ENCODE data around the gene FOLR1. TPM values are rescaled to one million over a fixed set of nuclear protein-coding genes. Genes with fewer than 3 reads are reported as not detected.

Gene FOLR1
- total and polyA plus RNA-seq, 10 of the 15 experiments (the other 5 are each of a cell fraction or from before 2014, with no cell fraction given), result not detected

DNA sequence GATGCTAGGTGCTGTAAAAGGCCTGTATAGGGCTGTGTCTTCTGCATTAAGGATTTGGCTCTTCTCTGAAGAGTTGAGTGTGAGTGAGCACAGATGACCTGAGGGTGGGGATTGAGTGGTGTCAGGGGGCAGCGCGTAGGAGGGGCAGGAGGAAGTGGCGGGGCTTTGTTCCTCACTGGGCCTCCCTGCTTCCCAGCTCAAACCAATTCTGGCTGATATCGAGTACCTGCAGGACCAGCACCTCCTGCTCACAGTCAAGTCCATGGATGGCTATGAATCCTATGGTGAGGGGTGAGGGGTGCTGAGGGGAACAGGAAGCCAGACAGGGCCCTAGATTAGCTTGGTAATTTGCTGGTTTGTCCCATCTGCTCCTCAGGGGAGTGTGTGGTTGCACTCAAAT is 43.0 kb downstream of the FOLR1 start:
- no TSS peak for BruUV-seq (replicated peaks)
- Histone ChIP-seq H3K79me2 (ENCODE audit: control insufficient read depth, insufficient read depth, low read length) (no peaks in the 10 kb centered on the region), H3K27ac (ENCODE audit: control insufficient read depth, insufficient read depth) (no peak overlapping the region), H3K4me1 (ENCODE audit: control insufficient read depth, insufficient read depth, low read length) (peaks cover 4% of the 10 kb centered on the region), H3K9ac (ENCODE audit: control insufficient read depth, insufficient read depth, low read length) (no peak overlapping the region), H2AFZ (ENCODE audit: control insufficient read depth, low read depth, low read length) (no peak overlapping the region), H3K27me3 (replicated peaks in 1 of 2; ENCODE audit: control insufficient read depth in 2 of 2, insufficient read depth in 2 of 2, low read length in 1 of 2) (peaks cover 0 to 4% of the 10 kb centered on the region in 2 experiments; a peak in 2 of 4 replicates), H3K4me3 (no peak overlapping the region), H3K9me3 (replicated peaks; ENCODE audit: control insufficient read depth, insufficient read depth, low read length) (no peaks in the 10 kb centered on the region), H4K20me1 (ENCODE audit: control insufficient read depth, insufficient read depth) (no peaks in the 10 kb centered on the region; the same call in 1 of the 2 replicates), H3K36me3 (ENCODE audit: control insufficient read depth in 2 of 2, insufficient read depth in 2 of 2, low read length in 1 of 2) (peaks cover 15 to 25% of the 10 kb centered on the region in 2 experiments; a peak in 3 of 4 replicates), H3K4me2 (ENCODE audit: control insufficient read depth, insufficient read depth) (no peak overlapping the region)
- intact Hi-C loops (cut with micrococcal nuclease; ENCODE audit: unreplicated experiment) (loop anchor here (5.0 kb wide), 1 partner anchor 177 kb away; no protein-coding TSS in a partner anchor), in situ Hi-C loops (cut with MboI) (no loop called here)
- RAD21 ChIA-PET (ENCODE audit: unreplicated experiment), result interaction anchor here (0.6 kb wide), 1 partner anchor 16 kb away, joined by 4 read pairs; no protein-coding TSS in a partner anchor
- TF ChIP-seq MYC (IDR thresholded peaks at IDR 0.05; ENCODE audit: insufficient read depth, insufficient read length, insufficient replicate concordance, low read length, severe bottlenecking), result no peak
- no peak for TF ChIP-seq RAD51 (IDR thresholded peaks at IDR 0.05)
- TF ChIP-seq SMARCA5 (IDR thresholded peaks at IDR 0.05), result no peak
- TF ChIP-seq POLR2A (IDR thresholded peaks at IDR 0.05; ENCODE audit: low read depth, low read length), result 0 out of 2 replicates have a peak, but pooled peaks have one; percentile 8
- TF ChIP-seq JUND (IDR thresholded peaks at IDR 0.05; ENCODE audit: low read depth, low read length), result no peak
- TF ChIP-seq CBFB (IDR thresholded peaks at IDR 0.05; ENCODE audit: low read depth), result no peak
- CTCF ChIA-PET, result no interaction called here
- no peak for ATAC-seq
- 96% methylated on average over 4 of the region's 4 CpGs for WGBS (ENCODE audit: insufficient coverage, insufficient replicate concordance, low lambda C conversion rate, missing lambda C conversion rate)
- SMC1A ChIA-PET (ENCODE audit: uncharacterized antibody, unreplicated experiment), result no interaction called here
- no peak for DNase-seq (ENCODE audit: low read depth, low spot score)
- POLR2A ChIA-PET, result no interaction called here
- FAIRE-seq, result no peak

GRCh38 chr11:72235351-72236057 is 43.6 kb downstream of the FOLR1 start:
- CTCF ChIA-PET, result interaction anchor here (0.8 to 1.9 kb wide), 4 partner anchors 12 to 199 kb away, joined by 3 to 6 read pairs (median 4); partner anchors contain the start of gene CLPB
- no peak for DNase-seq (ENCODE audit: low read depth, low spot score)
- intact Hi-C loops (cut with micrococcal nuclease; ENCODE audit: unreplicated experiment) (loop anchor here (5.0 kb wide), 1 partner anchor 177 kb away; no protein-coding TSS in a partner anchor), in situ Hi-C loops (cut with MboI) (no loop called here)
- H3K9me3 ChIP-seq (replicated peaks; ENCODE audit: control insufficient read depth, insufficient read depth, low read length), result no peaks in the 10 kb centered on the region
- H3K4me3 ChIP-seq, result no peak overlapping the region
- no peak for FAIRE-seq
- RAD21 ChIA-PET (ENCODE audit: unreplicated experiment), result interaction anchor here (0.9 to 2.0 kb wide), 4 partner anchors 12 to 206 kb away, joined by 3 to 6 read pairs (median 3); no protein-coding TSS in a partner anchor
- H3K36me3 ChIP-seq (ENCODE audit: control insufficient read depth in 2 of 2, insufficient read depth in 2 of 2, low read length in 1 of 2), result peaks cover 13 to 21% of the 10 kb centered on the region in 2 experiments; a peak in 3 of 4 replicates
- TF ChIP-seq, protein P1, sequence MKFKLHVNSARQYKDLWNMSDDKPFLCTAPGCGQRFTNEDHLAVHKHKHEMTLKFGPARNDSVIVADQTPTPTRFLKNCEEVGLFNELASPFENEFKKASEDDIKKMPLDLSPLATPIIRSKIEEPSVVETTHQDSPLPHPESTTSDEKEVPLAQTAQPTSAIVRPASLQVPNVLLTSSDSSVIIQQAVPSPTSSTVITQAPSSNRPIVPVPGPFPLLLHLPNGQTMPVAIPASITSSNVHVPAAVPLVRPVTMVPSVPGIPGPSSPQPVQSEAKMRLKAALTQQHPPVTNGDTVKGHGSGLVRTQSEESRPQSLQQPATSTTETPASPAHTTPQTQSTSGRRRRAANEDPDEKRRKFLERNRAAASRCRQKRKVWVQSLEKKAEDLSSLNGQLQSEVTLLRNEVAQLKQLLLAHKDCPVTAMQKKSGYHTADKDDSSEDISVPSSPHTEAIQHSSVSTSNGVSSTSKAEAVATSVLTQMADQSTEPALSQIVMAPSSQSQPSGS (IDR thresholded peaks at IDR 0.05; ENCODE audit: low read length), result no peak
- no peak for TF ChIP-seq CTCF (IDR thresholded peaks at IDR 0.05 in 2 of 3, conservative IDR thresholded peaks at IDR 0.05 in 1 of 3; ENCODE audit: control insufficient read depth in 2 of 3, extremely low read depth in 1 of 3, insufficient read depth in 1 of 3, low read depth in 3 of 3, low read length in 3 of 3)
- TF ChIP-seq, protein P2, sequence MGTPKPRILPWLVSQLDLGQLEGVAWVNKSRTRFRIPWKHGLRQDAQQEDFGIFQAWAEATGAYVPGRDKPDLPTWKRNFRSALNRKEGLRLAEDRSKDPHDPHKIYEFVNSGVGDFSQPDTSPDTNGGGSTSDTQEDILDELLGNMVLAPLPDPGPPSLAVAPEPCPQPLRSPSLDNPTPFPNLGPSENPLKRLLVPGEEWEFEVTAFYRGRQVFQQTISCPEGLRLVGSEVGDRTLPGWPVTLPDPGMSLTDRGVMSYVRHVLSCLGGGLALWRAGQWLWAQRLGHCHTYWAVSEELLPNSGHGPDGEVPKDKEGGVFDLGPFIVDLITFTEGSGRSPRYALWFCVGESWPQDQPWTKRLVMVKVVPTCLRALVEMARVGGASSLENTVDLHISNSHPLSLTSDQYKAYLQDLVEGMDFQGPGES (IDR thresholded peaks at IDR 0.05), result no peak
- TF ChIP-seq JUND (IDR thresholded peaks at IDR 0.05; ENCODE audit: low read depth, low read length), result no peak
- TF ChIP-seq CBX3 (IDR thresholded peaks at IDR 0.05; ENCODE audit: borderline replicate concordance, low read depth), result no peak
- no peak for TF ChIP-seq TARDBP (IDR thresholded peaks at IDR 0.05; ENCODE audit: borderline replicate concordance)
- TF ChIP-seq POLR2A (IDR thresholded peaks at IDR 0.05; ENCODE audit: low read depth, low read length), result peak; percentile 20; the same call in 1 of the 2 replicates
- no peaks in the 10 kb centered on the region; the same call in 1 of the 2 replicates for H4K20me1 ChIP-seq (ENCODE audit: control insufficient read depth, insufficient read depth)
- peaks cover 4% of the 10 kb centered on the region for H3K4me1 ChIP-seq (ENCODE audit: control insufficient read depth, insufficient read depth, low read length)
- 95% methylated on average over 16 of the region's 17 CpGs for WGBS (ENCODE audit: insufficient coverage, insufficient replicate concordance, low lambda C conversion rate, missing lambda C conversion rate)
- peaks cover 2 to 7% of the 10 kb centered on the region in 2 experiments; a peak in 3 of 4 replicates for H3K27me3 ChIP-seq (replicated peaks in 1 of 2; ENCODE audit: control insufficient read depth in 2 of 2, insufficient read depth in 2 of 2, low read length in 1 of 2)
- no peak overlapping the region for H2AFZ ChIP-seq (ENCODE audit: control insufficient read depth, low read depth, low read length)
- BruUV-seq (replicated peaks), result no TSS peak
- H3K9ac ChIP-seq (ENCODE audit: control insufficient read depth, insufficient read depth, low read length), result no peak overlapping the region
- POLR2A ChIA-PET, result interaction anchor here (0.6 to 1.1 kb wide), 2 partner anchors 12 to 120 kb away, joined by 3 to 4 read pairs; no protein-coding TSS in a partner anchor
- no peak overlapping the region for H3K4me2 ChIP-seq (ENCODE audit: control insufficient read depth, insufficient read depth)
- ATAC-seq, result no peak
- H3K79me2 ChIP-seq (ENCODE audit: control insufficient read depth, insufficient read depth, low read length), result no peaks in the 10 kb centered on the region
- SMC1A ChIA-PET (ENCODE audit: uncharacterized antibody, unreplicated experiment), result interaction anchor here (0.9 to 1.6 kb wide), 3 partner anchors 10 to 199 kb away, joined by 5 to 6 read pairs (median 6); partner anchors contain the start of genes CLPB and INPPL1
- H3K27ac ChIP-seq (ENCODE audit: control insufficient read depth, insufficient read depth), result no peak overlapping the region
